Body of pancreas (tissue), 4 donors: ENCODE measurements around the gene PTPN5.

ENCODE experiments used
- CTCF ChIP-seq, 7 experiments: fragments of 450-650 bp in 4 of 7; fragments of 200-600 bp in 3 of 7; sonication (generic) in 3 of 7; IDR thresholded peaks; one replicate each; pipeline ENCODE4 v1.5.1; 2016 to 2019; ENCODE audit warnings: antibody characterized with exemption in 7 of 7
- POLR2A ChIP-seq, 3 donors: fragments of 450-650 bp; IDR thresholded peaks; one replicate each; pipeline ENCODE4 v1.6.1; 2016; ENCODE audit warnings: antibody characterized with exemption in 3 of 3, mild to moderate bottlenecking in 2 of 3

- no peak for TF ChIP-seq CTCF (IDR thresholded peaks at IDR 0.05)
- no peak for TF ChIP-seq POLR2A (IDR thresholded peaks at IDR 0.05)
Measured at GRCh38 chr11:18756889-18757288, 34.7 kb downstream of the PTPN5 start.
